Heart left ventricle (tissue), 13 donors: ENCODE measurements around the gene GRHL1.

Experiments
- CTCF ChIP-seq, 12 donors: fragments of 200-600 bp; sonication (generic) in 4 of 12; IDR thresholded peaks; one replicate each; pipeline versions ENCODE4 v1.5.0 to v1.8.0; 2018 to 2022; ENCODE audit warnings: antibody characterized with exemption in 12 of 12, mild to moderate bottlenecking in 5 of 12
- POLR2A ChIP-seq, 2 donors: fragments of 450-650 bp; IDR thresholded peaks; one replicate each; pipeline ENCODE4 v1.6.1; 2017; ENCODE audit warnings: antibody characterized with exemption in 2 of 2, mild to moderate bottlenecking in 2 of 2, moderate library complexity in 2 of 2
- donor health status: ischemic (EF 13 %, LVEDD 7.1; RV severe dilation, severe dysfunction).
- donor health status: DM: no; HTN: yes; CAD: no.
- donor health status: DM: no; HTN: no; CAD: no.
- donor health status: ischemic (EF 25% LVEDD 6.9; RV normal size, moderate dysfunction).
- donor health status: ischemic (EF 25% LVEDD 5.7; RV mildly dilated, moderate dysfunction).
- donor health status: ischemic (EF 35%, LVEDD 5.7; RV mildly dilated, moderate dysfunction).
- donor health status: nonischemic (EF 11% LVEDD 7.7; RV severe dilation, severe dysfunction).
- donor health status: DM: yes; HTN: yes; CAD: no.
- donor health status: PGD.
- donor health status: ischemic (EF 29% LVEDD 5.4; RV normal size, mild dysfunction).
- donor health status: nonischemic (EF 23%, LVEDD 6.1; RV moderate dilation, normal function).

GRCh38 chr2:10001586-10001985, 50.1 kb downstream of the GRHL1 start:
- TF ChIP-seq POLR2A (IDR thresholded peaks at IDR 0.05): no peak
- TF ChIP-seq CTCF (IDR thresholded peaks at IDR 0.05): no peak
